ENCODE results near the gene HIGD1A. TPM values are rescaled to one million over a fixed set of nuclear protein-coding genes. Genes with fewer than 3 reads are reported as not detected.

The HIGD1A gene
- polyA plus RNA-seq, 3 donors from 2014 or later, result 111 to 204 (median 159) TPM

DNA sequence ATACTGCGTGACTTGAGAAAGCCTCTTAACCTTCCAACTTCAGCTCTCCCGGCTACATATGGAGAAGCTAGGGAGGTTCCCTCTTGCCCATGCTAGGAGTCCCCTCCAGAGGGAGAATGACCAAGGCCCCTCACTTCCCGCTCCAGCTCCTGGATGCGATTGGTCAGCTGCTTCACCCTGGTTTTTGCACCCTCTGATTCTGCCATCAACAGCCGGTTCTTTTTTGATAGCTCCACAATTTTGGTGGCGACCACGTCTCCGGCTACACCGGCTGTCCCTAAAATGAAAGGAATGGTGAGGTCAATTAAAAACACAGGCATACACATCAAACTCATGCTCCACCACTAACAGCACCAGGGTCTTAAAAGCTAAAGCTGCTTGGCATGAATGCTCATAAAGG lies 51.8 kb downstream of the HIGD1A start:
- Mint-ChIP-seq H3K4me1 (no peaks in the 10 kb centered on the region), H3K27ac (no peak overlapping the region), H3K36me3 (peaks cover 0 to 7% (median 4%) of the 10 kb centered on the region in 3 donors), H3K4me3 (no peak overlapping the region), H3K9me3 (no peaks in the 10 kb centered on the region), H3K27me3 (ENCODE audit: low read depth in 3 of 3) (peaks cover 0 to 2% (median 2%) of the 10 kb centered on the region in 3 donors)
- DNase-seq, result no peak

DNA sequence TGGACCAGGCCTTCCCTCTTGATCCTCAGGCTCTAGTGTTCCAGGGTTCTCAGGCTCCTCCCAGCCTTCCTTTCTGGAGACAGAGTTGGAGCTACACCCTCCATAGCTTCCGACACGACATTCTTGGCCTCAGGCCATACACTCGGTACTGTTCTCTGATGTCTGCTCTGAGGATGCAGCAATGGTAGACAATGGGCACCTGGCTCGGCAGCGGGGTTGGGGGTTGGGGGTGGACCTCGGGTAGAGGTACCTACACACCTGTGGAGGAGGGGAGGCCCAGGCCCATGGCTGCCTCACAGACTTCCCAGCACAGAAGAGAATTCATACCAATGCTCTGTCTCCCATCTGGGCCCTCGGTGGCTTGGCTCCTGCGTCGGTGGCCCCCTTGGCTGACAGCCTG lies 52.7 kb downstream of the HIGD1A start:
- Mint-ChIP-seq H3K4me1 (no peaks in the 10 kb centered on the region), H3K4me3 (no peak overlapping the region), H3K27ac (no peak overlapping the region), H3K9me3 (no peaks in the 10 kb centered on the region), H3K27me3 (ENCODE audit: low read depth in 3 of 3) (peaks cover 0 to 2% (median 2%) of the 10 kb centered on the region in 3 donors), H3K36me3 (peaks cover 0 to 7% (median 0%) of the 10 kb centered on the region in 3 donors)
- no peak for DNase-seq

GRCh38 chr3:42750834-42751233 lies 53.5 kb downstream of the HIGD1A start:
- Mint-ChIP-seq H3K27me3 (ENCODE audit: low read depth in 3 of 3) (peaks cover 0 to 2% (median 2%) of the 10 kb centered on the region in 3 donors), H3K36me3 (peaks cover 0 to 7% (median 0%) of the 10 kb centered on the region in 3 donors), H3K4me3 (no peak overlapping the region), H3K27ac (no peak overlapping the region), H3K4me1 (no peaks in the 10 kb centered on the region), H3K9me3 (no peaks in the 10 kb centered on the region)
- DNase-seq, result no peak

- Mint-ChIP-seq H3K27me3 (ENCODE audit: low read depth in 3 of 3) (peaks cover 0 to 2% (median 0%) of the 10 kb centered on the region in 3 donors), H3K36me3 (peaks cover 0 to 7% (median 0%) of the 10 kb centered on the region in 3 donors), H3K4me3 (no peak overlapping the region), H3K27ac (no peak overlapping the region), H3K9me3 (no peaks in the 10 kb centered on the region), H3K4me1 (no peaks in the 10 kb centered on the region)
- no peak for DNase-seq
Observed at GRCh38 chr3:42749753-42750231, 54.5 kb downstream of the HIGD1A start.

DNA sequence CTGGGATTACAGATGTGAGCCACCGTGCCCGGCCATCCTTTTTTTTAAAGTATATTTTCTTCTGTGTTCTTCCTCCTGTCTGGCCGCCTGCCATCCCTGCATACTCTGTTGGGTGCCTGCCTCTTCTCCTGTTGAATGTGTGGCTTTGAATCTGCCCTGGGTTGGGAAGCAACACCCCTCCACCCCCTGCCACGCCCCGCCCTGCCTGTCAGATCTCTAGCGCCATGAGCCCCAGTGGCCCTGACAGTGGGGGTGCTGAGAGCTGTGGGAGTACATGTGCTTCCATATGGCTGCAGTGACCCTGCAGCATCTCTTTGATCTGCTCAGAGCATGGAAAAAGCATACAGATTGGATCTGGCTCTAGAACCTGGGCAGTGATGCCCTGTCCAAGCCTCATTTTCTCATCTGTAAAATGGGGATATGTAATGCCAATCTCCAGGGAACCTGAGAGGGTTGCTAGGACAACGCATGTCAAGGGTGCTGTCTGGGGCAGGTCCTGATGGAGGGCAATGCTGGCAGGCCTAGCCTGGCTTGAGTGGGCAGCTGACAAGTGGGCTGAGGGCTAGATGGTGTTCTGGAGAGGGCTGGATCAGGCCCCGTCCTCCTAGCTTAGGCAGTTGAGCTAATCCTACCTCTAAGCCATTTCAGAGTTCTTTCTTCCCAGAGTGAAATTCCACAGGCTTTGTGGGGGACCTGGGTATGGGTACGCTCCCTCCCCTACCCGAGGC lies 55.1 kb downstream of the HIGD1A start:
- no peak overlapping the region for H3K4me3 Mint-ChIP-seq
- H3K27ac Mint-ChIP-seq, result no peak overlapping the region
- DNase-seq, result no peak
- H3K9me3 Mint-ChIP-seq, result no peaks in the 10 kb centered on the region
- H3K27me3 Mint-ChIP-seq (ENCODE audit: low read depth in 3 of 3), result peaks cover 0 to 2% (median 0%) of the 10 kb centered on the region in 3 donors
- no peaks in the 10 kb centered on the region for H3K4me1 Mint-ChIP-seq
- H3K36me3 Mint-ChIP-seq, result peaks cover 0 to 7% (median 0%) of the 10 kb centered on the region in 3 donors

DNA sequence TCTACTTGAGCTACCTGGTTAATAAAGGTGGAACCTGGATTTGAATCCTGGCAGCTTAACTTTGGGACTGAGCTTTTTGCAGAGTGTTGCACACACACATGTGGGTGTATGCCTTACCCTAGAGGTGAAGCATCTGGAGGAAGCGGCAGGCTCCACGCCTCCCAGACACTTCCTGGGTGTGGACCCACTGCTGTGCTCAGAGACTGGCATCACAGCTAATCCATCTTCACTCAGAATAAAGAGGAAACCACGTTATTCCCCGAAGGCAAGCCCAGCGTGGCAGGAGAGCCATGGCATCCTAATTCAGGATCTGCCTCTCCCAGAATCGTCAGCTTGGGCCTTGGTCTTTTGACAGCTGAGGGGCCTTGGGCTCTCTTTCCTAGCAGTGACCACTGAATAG lies 56.7 kb downstream of the HIGD1A start:
- no peaks in the 10 kb centered on the region for H3K9me3 Mint-ChIP-seq
- H3K4me1 Mint-ChIP-seq, result no peaks in the 10 kb centered on the region
- DNase-seq, result no peak
- peaks cover 0 to 2% (median 0%) of the 10 kb centered on the region in 3 donors for H3K27me3 Mint-ChIP-seq (ENCODE audit: low read depth in 3 of 3)
- H3K27ac Mint-ChIP-seq, result no peak overlapping the region
- H3K36me3 Mint-ChIP-seq, result peaks cover 0 to 4% (median 0%) of the 10 kb centered on the region in 3 donors
- no peak overlapping the region for H3K4me3 Mint-ChIP-seq

- Mint-ChIP-seq H3K4me1 (no peaks in the 10 kb centered on the region), H3K27ac (no peak overlapping the region), H3K36me3 (no peaks in the 10 kb centered on the region), H3K9me3 (no peaks in the 10 kb centered on the region), H3K4me3 (no peak overlapping the region), H3K27me3 (ENCODE audit: low read depth in 3 of 3) (peaks cover 0 to 2% (median 0%) of the 10 kb centered on the region in 3 donors)
- DNase-seq, result no peak
Observed at GRCh38 chr3:42746455-42747450, 57.5 kb downstream of the HIGD1A start.

- H3K27me3 Mint-ChIP-seq (ENCODE audit: low read depth in 3 of 3), result peaks cover 0 to 4% (median 0%) of the 10 kb centered on the region in 3 donors
- H3K27ac Mint-ChIP-seq, result no peak overlapping the region
- H3K4me1 Mint-ChIP-seq, result no peaks in the 10 kb centered on the region
- no peaks in the 10 kb centered on the region for H3K36me3 Mint-ChIP-seq
- no peaks in the 10 kb centered on the region for H3K9me3 Mint-ChIP-seq
- DNase-seq, result no peak
- H3K4me3 Mint-ChIP-seq, result no peak overlapping the region
Observed at GRCh38 chr3:42745776-42746454, 58.4 kb downstream of the HIGD1A start.

GRCh38 chr3:42745291-42745745 lies 59.0 kb downstream of the HIGD1A start:
- H3K27me3 Mint-ChIP-seq (ENCODE audit: low read depth in 3 of 3), result peaks cover 0 to 4% (median 0%) of the 10 kb centered on the region in 3 donors
- no peak overlapping the region for H3K4me3 Mint-ChIP-seq
- H3K27ac Mint-ChIP-seq, result no peak overlapping the region
- H3K9me3 Mint-ChIP-seq, result no peaks in the 10 kb centered on the region
- H3K36me3 Mint-ChIP-seq, result no peaks in the 10 kb centered on the region
- no peaks in the 10 kb centered on the region for H3K4me1 Mint-ChIP-seq
- no peak for DNase-seq

DNA sequence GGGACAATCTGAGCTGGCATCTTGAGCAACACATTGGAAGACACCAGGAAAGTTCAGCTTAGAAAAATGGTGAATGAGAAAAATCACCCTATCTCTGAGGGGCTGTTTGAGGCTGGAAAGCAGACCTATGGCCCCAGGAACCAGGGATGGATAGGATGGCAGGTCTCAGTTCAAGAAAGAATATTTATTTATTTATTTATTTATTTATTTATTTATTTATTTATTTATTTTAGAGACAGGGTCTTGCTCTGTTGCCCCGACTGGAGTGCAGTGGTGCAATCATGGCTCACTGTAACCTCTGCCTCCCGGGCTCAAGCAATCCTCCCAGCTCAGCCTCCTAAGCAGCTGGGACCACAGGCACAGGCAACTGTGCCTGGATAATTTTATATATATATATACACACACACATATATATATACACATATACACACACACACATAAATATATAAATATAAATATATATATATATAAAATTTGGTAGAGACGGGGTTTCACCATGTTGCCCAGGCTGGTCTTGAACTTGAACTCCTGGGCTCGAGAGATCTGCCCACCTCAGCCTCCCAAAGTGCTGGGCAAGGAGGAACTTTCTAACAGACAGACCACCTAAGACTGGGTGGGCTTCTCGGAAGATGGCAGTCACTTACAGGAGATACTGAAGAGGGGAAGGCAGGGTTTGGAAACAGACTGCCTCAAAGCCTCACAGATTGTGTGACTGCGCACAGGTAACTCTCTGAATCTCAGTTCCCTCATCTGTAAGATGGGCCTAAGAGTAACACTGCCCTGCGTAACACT lies 60.9 kb downstream of the HIGD1A start:
- Mint-ChIP-seq H3K9me3 (peaks cover 0 to 1% (median 0%) of the 10 kb centered on the region in 6 donors), H3K36me3 (no peaks in the 10 kb centered on the region), H3K4me1 (no peaks in the 10 kb centered on the region), H3K4me3 (no peak overlapping the region), H3K27ac (no peak overlapping the region), H3K27me3 (ENCODE audit: low read depth in 3 of 3) (peaks cover 0 to 4% (median 0%) of the 10 kb centered on the region in 3 donors)
- DNase-seq, result no peak

GRCh38 chr3:42742688-42743087 lies 61.6 kb downstream of the HIGD1A start:
- no peak for DNase-seq
- Mint-ChIP-seq H3K9me3 (peaks cover 0 to 1% (median 0%) of the 10 kb centered on the region in 6 donors), H3K27me3 (ENCODE audit: low read depth in 3 of 3) (peaks cover 0 to 4% (median 0%) of the 10 kb centered on the region in 3 donors), H3K4me1 (no peaks in the 10 kb centered on the region), H3K4me3 (no peak overlapping the region), H3K36me3 (no peaks in the 10 kb centered on the region), H3K27ac (no peak overlapping the region)

DNA sequence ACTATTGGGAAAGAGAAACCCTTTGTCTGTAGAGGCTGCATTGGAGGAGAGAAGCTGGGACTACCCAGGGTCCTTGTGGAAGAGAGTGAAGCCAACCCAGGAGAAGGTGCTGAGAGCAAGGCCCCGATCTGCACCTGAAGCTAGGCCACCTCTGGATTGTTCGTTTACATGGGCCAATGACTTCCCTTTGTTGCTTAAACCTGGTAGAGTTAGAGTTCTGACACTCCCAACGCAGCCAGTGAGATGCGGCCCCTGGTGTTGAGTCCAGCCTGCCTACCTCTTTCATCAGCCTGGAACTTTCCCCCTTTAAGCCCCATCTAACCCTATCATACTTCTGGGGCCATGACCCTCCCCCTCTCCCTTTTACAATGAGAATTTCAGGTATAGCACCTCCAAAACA lies 62.0 kb downstream of the HIGD1A start:
- H3K36me3 Mint-ChIP-seq, result no peaks in the 10 kb centered on the region
- DNase-seq, result no peak
- H3K27ac Mint-ChIP-seq, result no peak overlapping the region
- H3K4me3 Mint-ChIP-seq, result no peak overlapping the region
- no peaks in the 10 kb centered on the region for H3K4me1 Mint-ChIP-seq
- peaks cover 0 to 1% (median 0%) of the 10 kb centered on the region in 6 donors for H3K9me3 Mint-ChIP-seq
- H3K27me3 Mint-ChIP-seq (ENCODE audit: low read depth in 3 of 3), result peaks cover 0 to 4% (median 2%) of the 10 kb centered on the region in 3 donors

DNA sequence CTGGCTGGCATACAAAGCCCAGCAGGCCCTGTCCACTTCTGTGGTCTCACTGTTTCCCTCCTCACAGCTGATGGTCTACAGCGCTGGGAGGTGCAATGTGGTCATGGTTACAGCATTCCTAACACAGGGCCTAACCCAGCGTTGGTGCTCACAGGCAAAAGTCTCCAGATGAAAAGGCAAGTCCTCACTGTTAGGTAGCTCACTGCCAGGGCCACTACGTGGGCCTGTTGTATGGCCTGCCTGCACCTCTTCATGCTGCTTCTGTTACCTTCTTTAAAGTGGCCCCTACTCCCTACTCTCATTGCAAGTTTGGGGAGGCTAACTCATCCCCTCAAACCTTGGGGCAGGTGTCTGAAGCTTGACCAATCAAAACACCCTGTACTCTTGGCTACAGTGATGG lies 62.5 kb downstream of the HIGD1A start:
- peaks cover 0 to 1% (median 0%) of the 10 kb centered on the region in 6 donors for H3K9me3 Mint-ChIP-seq
- H3K4me3 Mint-ChIP-seq, result no peak overlapping the region
- no peaks in the 10 kb centered on the region for H3K4me1 Mint-ChIP-seq
- H3K27me3 Mint-ChIP-seq (ENCODE audit: low read depth in 3 of 3), result peaks cover 0 to 4% (median 2%) of the 10 kb centered on the region in 3 donors
- H3K36me3 Mint-ChIP-seq, result no peaks in the 10 kb centered on the region
- no peak for DNase-seq
- no peak overlapping the region for H3K27ac Mint-ChIP-seq
